ENCODE results near the gene C12orf57.

DNA sequence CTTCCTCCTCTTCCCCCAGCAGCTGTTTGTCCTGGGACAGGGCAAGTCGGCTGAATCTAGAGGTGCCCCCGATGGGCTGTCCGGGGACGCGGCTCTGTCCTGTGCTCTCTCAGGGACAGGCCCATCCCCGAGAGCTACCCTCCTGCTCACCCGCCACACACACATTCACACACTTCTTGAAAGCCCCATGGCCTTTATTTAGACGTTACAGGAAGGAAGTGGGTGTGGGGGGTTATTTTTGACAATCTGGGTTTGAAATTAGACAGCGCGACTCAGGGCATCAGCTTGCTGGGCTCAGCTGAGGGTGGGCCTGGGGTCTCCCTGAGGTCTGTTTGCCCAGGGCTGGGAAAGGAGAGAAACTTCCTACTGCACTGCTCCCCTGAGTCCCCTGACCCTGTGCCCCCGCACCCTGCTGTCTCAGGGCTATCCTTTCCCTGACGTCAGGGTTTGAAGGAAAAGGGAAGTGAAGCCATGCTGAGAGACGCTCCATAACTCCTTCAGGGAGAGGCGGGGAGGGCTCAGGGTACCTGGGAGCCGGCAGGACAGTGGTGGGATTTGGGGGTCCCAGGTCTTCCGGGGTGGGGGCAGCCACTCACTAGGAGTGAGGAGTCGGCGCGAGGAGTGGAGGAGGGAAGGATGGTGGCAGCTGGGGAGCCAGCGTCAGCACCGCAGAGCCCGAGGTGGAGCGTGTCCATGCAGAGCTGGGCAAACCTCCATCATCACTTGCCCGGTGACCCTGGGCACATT, 15.4 kb downstream of the C12orf57 start:
- TF ChIP-seq, protein P1, sequence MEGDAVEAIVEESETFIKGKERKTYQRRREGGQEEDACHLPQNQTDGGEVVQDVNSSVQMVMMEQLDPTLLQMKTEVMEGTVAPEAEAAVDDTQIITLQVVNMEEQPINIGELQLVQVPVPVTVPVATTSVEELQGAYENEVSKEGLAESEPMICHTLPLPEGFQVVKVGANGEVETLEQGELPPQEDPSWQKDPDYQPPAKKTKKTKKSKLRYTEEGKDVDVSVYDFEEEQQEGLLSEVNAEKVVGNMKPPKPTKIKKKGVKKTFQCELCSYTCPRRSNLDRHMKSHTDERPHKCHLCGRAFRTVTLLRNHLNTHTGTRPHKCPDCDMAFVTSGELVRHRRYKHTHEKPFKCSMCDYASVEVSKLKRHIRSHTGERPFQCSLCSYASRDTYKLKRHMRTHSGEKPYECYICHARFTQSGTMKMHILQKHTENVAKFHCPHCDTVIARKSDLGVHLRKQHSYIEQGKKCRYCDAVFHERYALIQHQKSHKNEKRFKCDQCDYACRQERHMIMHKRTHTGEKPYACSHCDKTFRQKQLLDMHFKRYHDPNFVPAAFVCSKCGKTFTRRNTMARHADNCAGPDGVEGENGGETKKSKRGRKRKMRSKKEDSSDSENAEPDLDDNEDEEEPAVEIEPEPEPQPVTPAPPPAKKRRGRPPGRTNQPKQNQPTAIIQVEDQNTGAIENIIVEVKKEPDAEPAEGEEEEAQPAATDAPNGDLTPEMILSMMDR (IDR thresholded peaks at IDR 0.05) = no peak
- peak in 1 of 2 donors; percentile 8 for TF ChIP-seq POLR2A (IDR thresholded peaks at IDR 0.05)
